Measurements from ENCODE around the gene NTN4.

Gene NTN4

GRCh38 chr12:95633732-95634465 lies 156.7 kb downstream of the NTN4 start:
- H3K27ac ChIP-seq: no peak overlapping the region
- no peaks in the 10 kb centered on the region for H3K27me3 ChIP-seq
- H3K4me3 ChIP-seq (ENCODE audit: low read depth in 1 of 2, low read length in 1 of 2): no peak overlapping the region
- H3K4me1 ChIP-seq (ENCODE audit: control insufficient read depth in 1 of 2, insufficient read depth in 1 of 2, low read depth in 1 of 2, low read length in 1 of 2): no peaks in the 10 kb centered on the region
- no peaks in the 10 kb centered on the region for H3K36me3 ChIP-seq
- TF ChIP-seq CTCF (IDR thresholded peaks at IDR 0.05): no peak
- no peaks in the 10 kb centered on the region for H3K9me3 ChIP-seq

GRCh38 chr12:95633049-95633731 lies 157.4 kb downstream of the NTN4 start:
- Histone ChIP-seq H3K36me3 (no peaks in the 10 kb centered on the region), H3K4me1 (ENCODE audit: control insufficient read depth in 1 of 2, insufficient read depth in 1 of 2, low read depth in 1 of 2, low read length in 1 of 2) (no peaks in the 10 kb centered on the region), H3K4me3 (ENCODE audit: low read depth in 1 of 2, low read length in 1 of 2) (no peak overlapping the region), H3K9me3 (no peaks in the 10 kb centered on the region), H3K27me3 (no peaks in the 10 kb centered on the region), H3K27ac (no peak overlapping the region)
- no peak for TF ChIP-seq CTCF (IDR thresholded peaks at IDR 0.05)

- H3K27me3 ChIP-seq: no peaks in the 10 kb centered on the region
- H3K4me3 ChIP-seq (ENCODE audit: low read depth in 1 of 2, low read length in 1 of 2): no peak overlapping the region
- TF ChIP-seq CTCF (IDR thresholded peaks at IDR 0.05): no peak
- no peaks in the 10 kb centered on the region for H3K36me3 ChIP-seq
- H3K27ac ChIP-seq: no peak overlapping the region
- H3K4me1 ChIP-seq (ENCODE audit: control insufficient read depth in 1 of 2, insufficient read depth in 1 of 2, low read depth in 1 of 2, low read length in 1 of 2): no peaks in the 10 kb centered on the region
- no peaks in the 10 kb centered on the region for H3K9me3 ChIP-seq
Observed at GRCh38 chr12:95630496-95630895, 160.1 kb downstream of the NTN4 start.

GRCh38 chr12:95629392-95629791 lies 161.2 kb downstream of the NTN4 start:
- no peak overlapping the region for H3K27ac ChIP-seq
- peaks cover 4% of the 10 kb centered on the region for H3K27me3 ChIP-seq
- no peaks in the 10 kb centered on the region for H3K4me1 ChIP-seq (ENCODE audit: control insufficient read depth in 1 of 2, insufficient read depth in 1 of 2, low read depth in 1 of 2, low read length in 1 of 2)
- H3K9me3 ChIP-seq: no peaks in the 10 kb centered on the region
- H3K36me3 ChIP-seq: no peaks in the 10 kb centered on the region
- TF ChIP-seq CTCF (IDR thresholded peaks at IDR 0.05): no peak
- no peak overlapping the region for H3K4me3 ChIP-seq (ENCODE audit: low read depth in 1 of 2, low read length in 1 of 2)

- no peaks in the 10 kb centered on the region for H3K36me3 ChIP-seq
- H3K4me3 ChIP-seq (ENCODE audit: low read depth in 1 of 2, low read length in 1 of 2): no peak overlapping the region
- H3K27me3 ChIP-seq: peaks cover 4% of the 10 kb centered on the region
- no peaks in the 10 kb centered on the region for H3K9me3 ChIP-seq
- TF ChIP-seq CTCF (IDR thresholded peaks at IDR 0.05): no peak
- H3K4me1 ChIP-seq (ENCODE audit: control insufficient read depth in 1 of 2, insufficient read depth in 1 of 2, low read depth in 1 of 2, low read length in 1 of 2): no peaks in the 10 kb centered on the region
- H3K27ac ChIP-seq: no peak overlapping the region
Observed at GRCh38 chr12:95626854-95627253, 163.7 kb downstream of the NTN4 start.

Data from neutrophil (primary cell).